Measurements from ENCODE around the gene GOT2. TPM values are rescaled to one million over a fixed set of nuclear protein-coding genes. Genes with fewer than 3 reads are reported as not detected.

Gene GOT2
- polyA plus RNA-seq, 2 of the 4 experiments (the other 2 are of a cell fraction) = 134 to 168 TPM

GRCh38 chr16:58679763-58680162 is 54.4 kb downstream of the GOT2 start (continued):
- TF ChIP-seq RCOR1 (IDR thresholded peaks at IDR 0.05; ENCODE audit: low read depth, low read length) (no peak), PHF8 (IDR thresholded peaks at IDR 0.05; ENCODE audit: borderline replicate concordance, low read depth) (no peak), HEYL (CRISPR knock-in tag; IDR thresholded peaks at IDR 0.05) (no peak), RFX5 (IDR thresholded peaks at IDR 0.05) (no peak)

GRCh38 chr16:58678716-58679115 is 55.4 kb downstream of the GOT2 start:
- no peaks in the 10 kb centered on the region for H3K9me3 ChIP-seq
- 68% methylated on average over 3 of the region's 3 CpGs for WGBS (ENCODE audit: missing lambda C conversion rate)
- CTCF ChIA-PET = interaction anchor here (0.6 to 4.5 kb wide), 8 partner anchors 14 to 191 kb away, joined by 3 to 45 read pairs (median 6); no protein-coding TSS in a partner anchor

DNA sequence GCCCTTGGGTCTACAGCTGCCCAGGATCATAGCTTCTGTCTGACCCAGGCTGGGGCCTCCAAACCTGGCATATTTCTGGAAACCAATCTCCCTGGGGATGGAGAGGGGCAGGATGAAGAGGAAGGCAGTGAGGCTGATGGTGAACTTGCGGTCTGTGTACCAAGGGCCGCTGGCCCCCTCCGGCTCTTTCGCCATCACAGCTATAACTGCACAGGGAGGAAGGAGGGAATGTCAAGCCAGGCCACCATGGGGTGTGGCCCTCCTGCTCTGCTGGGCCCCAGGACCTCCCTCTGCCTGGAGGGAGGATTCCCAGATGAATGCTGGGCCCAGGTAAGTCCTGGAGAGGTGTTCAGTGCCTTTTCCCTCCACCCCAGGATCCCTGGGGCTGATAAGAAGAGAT is 55.8 kb downstream of the GOT2 start:
- FAIRE-seq (no peak), DNase-seq (ENCODE audit: low read depth in 1 of 2, low spot score in 1 of 2) (no peak), ATAC-seq (no peak)
- 85% methylated on average over 4 of the region's 4 CpGs for WGBS (ENCODE audit: missing lambda C conversion rate)
- CTCF ChIA-PET = interaction anchor here (1.2 to 4.5 kb wide), 8 partner anchors 13 to 342 kb away, joined by 3 to 45 read pairs (median 6); no protein-coding TSS in a partner anchor
- no peak overlapping the region for H3K4me2 ChIP-seq
- TF ChIP-seq TP53 (CRISPR knock-in tag; IDR thresholded peaks at IDR 0.05) = no peak
- TF ChIP-seq, protein P1, sequence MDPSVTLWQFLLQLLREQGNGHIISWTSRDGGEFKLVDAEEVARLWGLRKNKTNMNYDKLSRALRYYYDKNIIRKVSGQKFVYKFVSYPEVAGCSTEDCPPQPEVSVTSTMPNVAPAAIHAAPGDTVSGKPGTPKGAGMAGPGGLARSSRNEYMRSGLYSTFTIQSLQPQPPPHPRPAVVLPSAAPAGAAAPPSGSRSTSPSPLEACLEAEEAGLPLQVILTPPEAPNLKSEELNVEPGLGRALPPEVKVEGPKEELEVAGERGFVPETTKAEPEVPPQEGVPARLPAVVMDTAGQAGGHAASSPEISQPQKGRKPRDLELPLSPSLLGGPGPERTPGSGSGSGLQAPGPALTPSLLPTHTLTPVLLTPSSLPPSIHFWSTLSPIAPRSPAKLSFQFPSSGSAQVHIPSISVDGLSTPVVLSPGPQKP (IDR thresholded peaks at IDR 0.05; ENCODE audit: low read depth, low read length) = no peak
- no peak for TF ChIP-seq MAZ (IDR thresholded peaks at IDR 0.05; ENCODE audit: borderline replicate concordance, low read depth, low read length)
- TF ChIP-seq FOSL2 (IDR thresholded peaks at IDR 0.05) = no peak
- TF ChIP-seq FOSL2 (CRISPR knock-in tag; IDR thresholded peaks at IDR 0.05) = no peak
- no peak for TF ChIP-seq POLR2A (IDR thresholded peaks at IDR 0.05; ENCODE audit: low read length)
- TF ChIP-seq MYC (IDR thresholded peaks at IDR 0.05; ENCODE audit: borderline replicate concordance, low read length) = no peak
- TF ChIP-seq GATA3 (IDR thresholded peaks at IDR 0.05; ENCODE audit: borderline replicate concordance) = no peak
- no peak for TF ChIP-seq KDM5A (IDR thresholded peaks at IDR 0.05)
- no peak for TF ChIP-seq PHF8 (IDR thresholded peaks at IDR 0.05; ENCODE audit: borderline replicate concordance, low read depth)
- no peak for TF ChIP-seq KDM1A (IDR thresholded peaks at IDR 0.05; ENCODE audit: low read depth)
- no peak for TF ChIP-seq SMC3 (IDR thresholded peaks at IDR 0.05)
- no peak for TF ChIP-seq BHLHE40 (IDR thresholded peaks at IDR 0.05; ENCODE audit: low read depth, low read length)
- TF ChIP-seq ZC3H11A (IDR thresholded peaks at IDR 0.05) = no peak
- POLR2A ChIA-PET = interaction anchor here (1.1 kb wide), 1 partner anchor 78 kb away, joined by 6 read pairs; no protein-coding TSS in a partner anchor
- no peak overlapping the region for H3K4me3 ChIP-seq
- no peaks in the 10 kb centered on the region for H3K9me3 ChIP-seq
- no peaks in the 10 kb centered on the region; the same call in 2 of the 3 replicates for H3K4me1 ChIP-seq
- no peak overlapping the region for H3K27ac ChIP-seq

More at GRCh38 chr16:58678716-58679115, 55.4 kb downstream of the GOT2 start:
- POLR2A ChIA-PET = interaction anchor here (1.1 kb wide), 1 partner anchor 78 kb away, joined by 6 read pairs; no protein-coding TSS in a partner anchor
- Histone ChIP-seq H3K4me3 (no peak overlapping the region), H3K4me2 (no peak overlapping the region), H3K27ac (no peak overlapping the region), H3K4me1 (peaks cover 4% of the 10 kb centered on the region; the same call in 1 of the 3 replicates)
- DNase-seq (ENCODE audit: low read depth in 1 of 2, low spot score in 1 of 2) = peak in 1 of 2 experiments; percentile 55
- peak; percentile 66 to 83; a peak in 5 of 6 replicates for ATAC-seq
- peak; percentile 38 to 55; a peak in 4 of 5 replicates for TF ChIP-seq RAD21 (conservative IDR thresholded peaks at IDR 0.05 in 1 of 2, IDR thresholded peaks at IDR 0.05 in 1 of 2)
- TF ChIP-seq SMC3 (IDR thresholded peaks at IDR 0.05) = peak; percentile 44
- TF ChIP-seq ZC3H11A (IDR thresholded peaks at IDR 0.05) = no peak
- TF ChIP-seq ESRRA (IDR thresholded peaks at IDR 0.05; ENCODE audit: borderline replicate concordance, low read length) = no peak
- TF ChIP-seq HEYL (CRISPR knock-in tag; IDR thresholded peaks at IDR 0.05) = no peak
- TF ChIP-seq, protein P2, sequence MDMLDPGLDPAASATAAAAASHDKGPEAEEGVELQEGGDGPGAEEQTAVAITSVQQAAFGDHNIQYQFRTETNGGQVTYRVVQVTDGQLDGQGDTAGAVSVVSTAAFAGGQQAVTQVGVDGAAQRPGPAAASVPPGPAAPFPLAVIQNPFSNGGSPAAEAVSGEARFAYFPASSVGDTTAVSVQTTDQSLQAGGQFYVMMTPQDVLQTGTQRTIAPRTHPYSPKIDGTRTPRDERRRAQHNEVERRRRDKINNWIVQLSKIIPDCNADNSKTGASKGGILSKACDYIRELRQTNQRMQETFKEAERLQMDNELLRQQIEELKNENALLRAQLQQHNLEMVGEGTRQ (IDR thresholded peaks at IDR 0.05) = no peak
- TF ChIP-seq, protein P3, sequence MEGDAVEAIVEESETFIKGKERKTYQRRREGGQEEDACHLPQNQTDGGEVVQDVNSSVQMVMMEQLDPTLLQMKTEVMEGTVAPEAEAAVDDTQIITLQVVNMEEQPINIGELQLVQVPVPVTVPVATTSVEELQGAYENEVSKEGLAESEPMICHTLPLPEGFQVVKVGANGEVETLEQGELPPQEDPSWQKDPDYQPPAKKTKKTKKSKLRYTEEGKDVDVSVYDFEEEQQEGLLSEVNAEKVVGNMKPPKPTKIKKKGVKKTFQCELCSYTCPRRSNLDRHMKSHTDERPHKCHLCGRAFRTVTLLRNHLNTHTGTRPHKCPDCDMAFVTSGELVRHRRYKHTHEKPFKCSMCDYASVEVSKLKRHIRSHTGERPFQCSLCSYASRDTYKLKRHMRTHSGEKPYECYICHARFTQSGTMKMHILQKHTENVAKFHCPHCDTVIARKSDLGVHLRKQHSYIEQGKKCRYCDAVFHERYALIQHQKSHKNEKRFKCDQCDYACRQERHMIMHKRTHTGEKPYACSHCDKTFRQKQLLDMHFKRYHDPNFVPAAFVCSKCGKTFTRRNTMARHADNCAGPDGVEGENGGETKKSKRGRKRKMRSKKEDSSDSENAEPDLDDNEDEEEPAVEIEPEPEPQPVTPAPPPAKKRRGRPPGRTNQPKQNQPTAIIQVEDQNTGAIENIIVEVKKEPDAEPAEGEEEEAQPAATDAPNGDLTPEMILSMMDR (IDR thresholded peaks at IDR 0.05) = peak; percentile 30; the same call in 2 of the 3 replicates
- TF ChIP-seq, protein P1 (IDR thresholded peaks at IDR 0.05; ENCODE audit: low read depth, low read length) = no peak
- no peak for TF ChIP-seq JUNB (IDR thresholded peaks at IDR 0.05)
- no peak for TF ChIP-seq PHF8 (IDR thresholded peaks at IDR 0.05; ENCODE audit: borderline replicate concordance, low read depth)
- FAIRE-seq = no peak

Data from A549 (cell line).